Measurements from ENCODE around the gene F2. TPM values are rescaled to one million over a fixed set of nuclear protein-coding genes. Genes with fewer than 3 reads are reported as not detected.

F2 gene
- total and polyA plus RNA-seq, 2 of the 13 experiments (the other 11 are each of a cell fraction or from before 2014, with no cell fraction given): 330 to 801 TPM

GRCh38 chr11:46675288-46675851 lies 43.6 kb upstream of the F2 start (continued):
- TF ChIP-seq FOXC1 (CRISPR knock-in tag; IDR thresholded peaks at IDR 0.05; ENCODE audit: borderline replicate concordance): no peak
- TF ChIP-seq HIVEP1 (CRISPR knock-in tag; IDR thresholded peaks at IDR 0.05): no peak
- TF ChIP-seq HNF1A (IDR thresholded peaks at IDR 0.05; ENCODE audit: low read depth): no peak
- no peak for TF ChIP-seq HNF1A (CRISPR knock-in tag; IDR thresholded peaks at IDR 0.05; ENCODE audit: borderline replicate concordance)
- TF ChIP-seq ZNF703 (CRISPR knock-in tag; IDR thresholded peaks at IDR 0.05; ENCODE audit: borderline replicate concordance): no peak
- no peak for TF ChIP-seq ZNF143 (CRISPR knock-in tag; IDR thresholded peaks at IDR 0.05)
- TF ChIP-seq NFIB (CRISPR knock-in tag; IDR thresholded peaks at IDR 0.05; ENCODE audit: borderline replicate concordance): no peak
- no peak for TF ChIP-seq KDM1A (CRISPR knock-in tag; IDR thresholded peaks at IDR 0.05)
- TF ChIP-seq ISX (CRISPR knock-in tag; conservative IDR thresholded peaks at IDR 0.05): no peak
- TF ChIP-seq CCAR2 (optimal IDR thresholded peaks at IDR 0.05; ENCODE audit: low read depth, low read length): no peak
- TF ChIP-seq WIZ (CRISPR knock-in tag; IDR thresholded peaks at IDR 0.05): no peak
- TF ChIP-seq ZBTB7A (CRISPR knock-in tag; IDR thresholded peaks at IDR 0.05): no peak
- TF ChIP-seq GLI4 (CRISPR knock-in tag; IDR thresholded peaks at IDR 0.05; ENCODE audit: borderline replicate concordance): no peak
- TF ChIP-seq KDM6A (CRISPR knock-in tag; IDR thresholded peaks at IDR 0.05; ENCODE audit: low read depth): no peak
- 0 out of 2 replicates have a peak, but pooled peaks have one; percentile 22 for TF ChIP-seq ZNF574 (CRISPR knock-in tag; IDR thresholded peaks at IDR 0.05)
- no peak for TF ChIP-seq ZBTB42 (CRISPR knock-in tag; IDR thresholded peaks at IDR 0.05)
- TF ChIP-seq ZFP36L1 (CRISPR knock-in tag; IDR thresholded peaks at IDR 0.05): no peak
- no peak for TF ChIP-seq TARDBP (CRISPR knock-in tag; IDR thresholded peaks at IDR 0.05)
- peak; percentile 88 for TF ChIP-seq CEBPB (IDR thresholded peaks at IDR 0.05; ENCODE audit: borderline replicate concordance, low read depth, low read length)
- peak; percentile 14; the same call in 1 of the 2 replicates for TF ChIP-seq ELF1 (CRISPR knock-in tag; IDR thresholded peaks at IDR 0.05)
- no peak for TF ChIP-seq HOXA7 (CRISPR knock-in tag; IDR thresholded peaks at IDR 0.05)
- no peak for TF ChIP-seq ZNF549 (CRISPR knock-in tag; IDR thresholded peaks at IDR 0.05)
- TF ChIP-seq MAFK (conservative IDR thresholded peaks at IDR 0.05 in 1 of 2, IDR thresholded peaks at IDR 0.05 in 1 of 2; ENCODE audit: low read length in 2 of 2): no peak
- TF ChIP-seq ZNF720 (CRISPR knock-in tag; IDR thresholded peaks at IDR 0.05): no peak
- no peak for TF ChIP-seq PAWR (CRISPR knock-in tag; IDR thresholded peaks at IDR 0.05; ENCODE audit: borderline replicate concordance)
- no peak for TF ChIP-seq CHD4 (IDR thresholded peaks at IDR 0.05; ENCODE audit: borderline replicate concordance, low read length)
- no peak for TF ChIP-seq PLRG1 (conservative IDR thresholded peaks at IDR 0.05)
